RWPE2 (cell line): ENCODE results near the gene COMMD4.
"Not testable (repeated sequence)": the region's sequence is repeated elsewhere in the genome, so short reads cannot be mapped to it uniquely, and the experiment has no call there.

ENCODE experiments used
- ATAC-seq: fragments of 200-7000 bp; cut with Tn5 transposase; 3 replicates; pipeline ENCODE4 v1.9.1; 2021; ENCODE audit warnings: low read depth
- DNase-seq: peaks from one replicate; pipeline ENCODE4 v3.0.0-alpha.2; 2020; ENCODE audit warnings: low spot score
- H3K27ac ChIP-seq: fragments of 450-650 bp; 2 replicates; pipeline ENCODE4 v1.5.1; 2017; ENCODE audit warnings: mild to moderate bottlenecking; ENCODE audit not compliant: poor library complexity, severe bottlenecking
- H3K27me3 ChIP-seq: fragments of 250-450 bp; sonication (Bioruptor Pico); 2 replicates; pipeline ENCODE4 v1.5.1; 2021; ENCODE audit warnings: mild to moderate bottlenecking, moderate library complexity; ENCODE audit not compliant: insufficient read depth, poor library complexity, severe bottlenecking
- H3K36me3 ChIP-seq: fragments of 250-450 bp; sonication (Bioruptor Pico); 2 replicates; pipeline ENCODE4 v1.5.1; 2020; ENCODE audit warnings: low read depth, mild to moderate bottlenecking, moderate library complexity
- H3K4me1 ChIP-seq: fragments of 250-450 bp; sonication (Bioruptor Pico); 2 replicates; pipeline ENCODE4 v1.5.1; 2021; ENCODE audit warnings: mild to moderate bottlenecking, moderate library complexity; ENCODE audit not compliant: insufficient read depth, poor library complexity, severe bottlenecking
- H3K4me3 ChIP-seq: fragments of 250-450 bp; sonication (Bioruptor Pico); 2 replicates; pipeline ENCODE4 v1.5.1; 2021; ENCODE audit warnings: mild to moderate bottlenecking, moderate library complexity; ENCODE audit not compliant: severe bottlenecking
- H3K9me3 ChIP-seq: fragments of 250-450 bp; sonication (Bioruptor Pico); 2 replicates; pipeline ENCODE4 v1.5.1; 2021; ENCODE audit warnings: mild to moderate bottlenecking, moderate library complexity; ENCODE audit not compliant: severe bottlenecking
- CTCF ChIP-seq: fragments of 450-650 bp; IDR thresholded peaks from one replicate; pipeline ENCODE4 v1.5.1; 2017; ENCODE audit warnings: mild to moderate bottlenecking, moderate library complexity; ENCODE audit not compliant: poor library complexity, severe bottlenecking

The COMMD4 gene

GRCh38 chr15:75369897-75370581, 34.2 kb downstream of the COMMD4 start:
- Histone ChIP-seq H3K9me3 (no peaks in the 10 kb centered on the region), H3K4me1 (peaks cover 9% of the 10 kb centered on the region), H3K36me3 (peaks cover 76% of the 10 kb centered on the region), H3K27me3 (no peaks in the 10 kb centered on the region), H3K27ac (peak overlapping the region; percentile 84), H3K4me3 (no peak overlapping the region)
- ATAC-seq (no peak), DNase-seq (no peak)
- no peak for TF ChIP-seq CTCF

DNA sequence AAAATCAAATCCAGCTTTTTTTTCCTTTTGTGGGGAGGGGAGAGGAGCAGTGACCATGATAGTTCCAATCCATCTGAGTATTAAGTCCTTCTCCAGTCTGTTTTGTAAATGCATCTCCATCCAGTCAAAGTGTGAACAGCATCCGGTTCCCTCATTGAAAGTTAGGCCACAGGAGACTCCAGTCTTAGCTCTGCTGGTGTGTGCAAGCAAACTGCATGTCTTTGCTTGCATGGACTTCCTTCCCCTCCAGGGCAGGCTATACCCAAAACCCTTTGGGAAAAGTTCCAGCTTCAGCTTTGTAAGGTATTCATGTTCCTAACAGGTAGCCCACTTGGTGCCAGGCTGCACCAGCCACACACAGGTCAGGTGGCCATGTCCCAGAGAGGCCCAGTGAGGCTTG, 35.6 kb downstream of the COMMD4 start:
- no peak for ATAC-seq
- no peak overlapping the region for H3K4me3 ChIP-seq
- no peaks in the 10 kb centered on the region for H3K27me3 ChIP-seq
- no peak for DNase-seq
- H3K27ac ChIP-seq: peak overlapping the region; percentile 37
- H3K9me3 ChIP-seq: no peaks in the 10 kb centered on the region
- peaks cover 76% of the 10 kb centered on the region for H3K36me3 ChIP-seq
- H3K4me1 ChIP-seq: peaks cover 9% of the 10 kb centered on the region
- no peak for TF ChIP-seq CTCF

DNA sequence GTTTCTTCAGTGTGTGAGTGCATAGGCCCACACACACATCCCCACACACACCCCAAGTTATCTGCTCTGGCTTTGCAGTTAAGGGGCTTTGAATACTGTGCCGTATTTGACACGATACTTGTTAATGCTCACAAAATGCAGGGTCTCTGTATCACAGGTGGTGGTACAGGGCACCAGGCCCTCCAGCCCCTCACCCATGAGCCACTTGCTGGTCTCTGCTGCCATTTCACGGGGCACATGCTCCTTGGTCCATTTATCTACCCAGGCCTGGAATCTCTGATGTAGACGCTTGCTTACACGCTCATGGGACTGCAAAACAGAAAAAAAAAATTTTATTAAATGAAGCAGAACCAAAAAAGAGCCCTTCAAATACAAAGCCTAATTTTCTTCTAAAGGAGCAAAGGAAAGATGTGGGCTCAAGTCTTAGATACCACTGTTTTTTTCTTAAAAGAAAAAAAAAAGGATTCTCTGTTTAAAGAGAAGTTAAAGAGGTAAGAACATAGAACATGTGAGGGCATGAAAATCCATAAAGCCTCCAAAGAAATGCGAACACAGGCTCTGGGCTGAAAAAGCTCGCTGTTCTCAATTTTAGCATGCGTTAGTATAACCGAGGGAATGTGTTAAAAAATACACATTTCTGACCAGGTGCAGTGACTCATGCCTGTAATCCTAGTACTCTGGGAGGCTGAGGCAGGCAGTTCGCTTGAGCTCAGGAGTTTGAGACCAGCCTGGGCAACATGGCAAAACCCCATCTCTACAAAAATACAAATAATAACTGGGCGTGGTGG, 36.2 kb downstream of the COMMD4 start:
- H3K9me3 ChIP-seq: no peaks in the 10 kb centered on the region
- peaks cover 9% of the 10 kb centered on the region for H3K4me1 ChIP-seq
- DNase-seq (no peak), ATAC-seq (no peak)
- H3K27me3 ChIP-seq: no peaks in the 10 kb centered on the region
- H3K27ac ChIP-seq: peak overlapping the region; percentile 37
- H3K36me3 ChIP-seq: peaks cover 74% of the 10 kb centered on the region
- no peak for TF ChIP-seq CTCF
- H3K4me3 ChIP-seq: no peak overlapping the region

DNA sequence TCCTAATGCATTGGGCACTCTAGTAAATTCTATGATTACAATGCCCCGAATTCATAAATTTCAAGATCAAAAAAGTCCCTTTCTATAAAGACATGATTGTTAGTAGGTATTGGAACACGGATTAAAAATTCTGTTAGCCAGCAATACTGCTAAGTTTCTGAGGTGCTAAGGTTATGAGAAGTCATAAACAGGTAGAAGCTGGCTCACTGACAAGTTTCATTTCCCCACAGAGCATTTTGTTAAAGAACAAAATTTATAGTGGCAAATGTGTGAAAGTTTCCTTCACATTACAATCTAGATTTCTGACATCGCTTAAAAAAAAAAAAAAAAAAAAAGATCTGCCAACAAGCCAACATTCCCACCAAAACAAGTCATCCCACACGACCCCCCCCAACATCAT, 44.9 kb downstream of the COMMD4 start:
- DNase-seq: no peak
- H3K4me3 ChIP-seq: no peak overlapping the region
- no peak overlapping the region for H3K27ac ChIP-seq
- ATAC-seq: no peak
- peaks cover 97% of the 10 kb centered on the region for H3K36me3 ChIP-seq
- H3K27me3 ChIP-seq: no peaks in the 10 kb centered on the region
- TF ChIP-seq CTCF: no peak
- H3K9me3 ChIP-seq: no peaks in the 10 kb centered on the region
- H3K4me1 ChIP-seq: no peaks in the 10 kb centered on the region

GRCh38 chr15:75383986-75384385, 48.1 kb downstream of the COMMD4 start:
- H3K4me3 ChIP-seq, DNase-seq, H3K27me3 ChIP-seq, ATAC-seq, H3K9me3 ChIP-seq, H3K27ac ChIP-seq, H3K4me1 ChIP-seq: not testable (repeated sequence)
- H3K36me3 ChIP-seq: peaks cover 98% of the 10 kb centered on the region
